ENCODE measurements around the gene TASP1. TPM values are rescaled to one million over a fixed set of nuclear protein-coding genes. Genes with fewer than 3 reads are reported as not detected.

Gene TASP1
- total and polyA plus RNA-seq, 2 donors (not counting 3 experiments of a cell fraction or from before 2014, with no cell fraction given) = 3.5 to 8.9 TPM

- Histone ChIP-seq H3K27me3 (ENCODE audit: control insufficient read depth in 2 of 2, insufficient read depth in 2 of 2, low read length in 2 of 2) (no peaks in the 10 kb centered on the region), H3K9me1 (replicated peaks; ENCODE audit: control insufficient read depth, extremely low read depth, insufficient read depth, low read length) (no peaks in the 10 kb centered on the region), H3K36me3 (ENCODE audit: control insufficient read depth in 2 of 2, extremely low read depth in 1 of 2, insufficient read depth in 2 of 2, low read length in 2 of 2) (no peaks in the 10 kb centered on the region), H4K20me1 (replicated peaks; ENCODE audit: control insufficient read depth, extremely low read depth, insufficient read depth, low read length) (no peaks in the 10 kb centered on the region), H3K9ac (replicated peaks; ENCODE audit: extremely low read depth, insufficient read depth, low read length) (no peak overlapping the region), H2AFZ (ENCODE audit: low read depth, low read length) (no peak overlapping the region), H3K79me2 (ENCODE audit: control insufficient read depth, insufficient read depth, low read length) (no peaks in the 10 kb centered on the region), H3K4me1 (ENCODE audit: control insufficient read depth, extremely low read depth, insufficient read depth, low read length) (no peaks in the 10 kb centered on the region), H3K9me3 (replicated peaks; ENCODE audit: control insufficient read depth, insufficient read depth, low read length) (no peaks in the 10 kb centered on the region), H3K4me3 (replicated peaks in 1 of 3; ENCODE audit: insufficient read depth in 1 of 3, low read depth in 1 of 3, low read length in 3 of 3) (no peak overlapping the region), H3K27ac (ENCODE audit: insufficient read depth, low read depth, low read length) (no peak overlapping the region), H3K4me2 (ENCODE audit: insufficient read depth, low read length) (no peak overlapping the region)
- ChIA-PET CTCF (interaction anchor here (0.6 kb wide), 1 partner anchor 15 kb away, joined by 4 read pairs; no protein-coding TSS in a partner anchor), POLR2A (no interaction called here)
- dilution Hi-C loops (cut with MboI; ENCODE audit: extremely low pct_ligation_motif_present, low sequenced_read_pairs) (no loop called here), intact Hi-C loops (cut with micrococcal nuclease) (no loop called here)
- BruUV-seq (replicated peaks) = no TSS peak
- no peak for TF ChIP-seq MYC (IDR thresholded peaks at IDR 0.05; ENCODE audit: low read depth, low read length)
- no peak for TF ChIP-seq POLR2AphosphoS5 (IDR thresholded peaks at IDR 0.05; ENCODE audit: insufficient read depth, low read depth, low read length)
- TF ChIP-seq GATA2 (IDR thresholded peaks at IDR 0.05; ENCODE audit: insufficient read depth, insufficient read length, low read depth, low read length) = no peak
- TF ChIP-seq EZH2 (IDR thresholded peaks at IDR 0.05; ENCODE audit: borderline replicate concordance, low read depth, low read length, severe bottlenecking) = no peak
- TF ChIP-seq POLR2A (IDR thresholded peaks at IDR 0.05; ENCODE audit: low read depth, low read length) = no peak
- no peak for TF ChIP-seq JUN (IDR thresholded peaks at IDR 0.05; ENCODE audit: borderline replicate concordance, insufficient read depth, insufficient read length, low read depth)
- no peak for TF ChIP-seq FOS (IDR thresholded peaks at IDR 0.05; ENCODE audit: borderline replicate concordance, insufficient read depth, low read length)
- TF ChIP-seq MAX (IDR thresholded peaks at IDR 0.05; ENCODE audit: insufficient read depth, insufficient read length) = no peak
- no peak for TF ChIP-seq CTCF (IDR thresholded peaks at IDR 0.05; ENCODE audit: extremely low read depth in 1 of 2, insufficient read depth in 1 of 2, low read depth in 1 of 2, low read length in 2 of 2)
- DNase-seq (ENCODE audit: low read depth, low spot score) = no peak
- no peak for FAIRE-seq
Measured at GRCh38 chr20:13665709-13666395, 27.1 kb upstream of the TASP1 start.

Data from endothelial cell of umbilical vein (primary cell).